Loucy (cell line): ENCODE measurements around the gene ZDHHC18.

Experiments used
- H2AFZ ChIP-seq: fragments of 200-600 bp; sonication (generic); 2 replicates; pipeline ENCODE4 v1.6.0; 2016; ENCODE audit warnings: antibody characterized with exemption, mild to moderate bottlenecking, low read length, moderate library complexity
- H3F3A ChIP-seq: fragments of 200-600 bp; 2 replicates; pipeline ENCODE4 v1.6.0; 2016; ENCODE audit warnings: antibody characterized with exemption, low read depth, mild to moderate bottlenecking
- H3K27me3 ChIP-seq: fragments of 200-600 bp; sonication (generic); 2 replicates; pipeline ENCODE4 v1.6.1; 2014; ENCODE audit warnings: low read length, mild to moderate bottlenecking; ENCODE audit not compliant: insufficient read depth, poor library complexity, severe bottlenecking
- H3K36me3 ChIP-seq: fragments of 200-600 bp; sonication (generic); 2 replicates; pipeline ENCODE4 v1.6.1; 2016; ENCODE audit warnings: low read length; ENCODE audit not compliant: insufficient read depth
- H3K4me1 ChIP-seq: fragments of 200-600 bp; sonication (generic); 2 replicates; pipeline ENCODE4 v1.5.1; 2014; ENCODE audit warnings: low read length, mild to moderate bottlenecking; ENCODE audit not compliant: insufficient read depth, poor library complexity, severe bottlenecking
- H3K4me2 ChIP-seq: fragments of 200-600 bp; sonication (generic); 2 replicates; pipeline ENCODE4 v1.6.0; 2014; ENCODE audit warnings: antibody characterized with exemption, low read length, low read depth, mild to moderate bottlenecking; ENCODE audit not compliant: poor library complexity, severe bottlenecking
- H3K4me3 ChIP-seq: fragments of 200-600 bp; sonication (generic); 2 replicates; pipeline ENCODE4 v1.5.1; 2014; ENCODE audit warnings: low read length, mild to moderate bottlenecking, mixed read lengths; ENCODE audit not compliant: poor library complexity, severe bottlenecking
- H3K79me2 ChIP-seq: fragments of 200-600 bp; sonication (generic); 2 replicates; pipeline ENCODE4 v1.6.1; 2014; ENCODE audit warnings: low read length; ENCODE audit not compliant: insufficient read depth
- H3K9ac ChIP-seq: fragments of 200-600 bp; sonication (generic); 2 replicates; pipeline ENCODE4 v1.6.0; 2014; ENCODE audit warnings: mild to moderate bottlenecking, low read depth, low read length, moderate library complexity; ENCODE audit not compliant: poor library complexity, severe bottlenecking
- H3K9me2 ChIP-seq: fragments of 200-600 bp; sonication (generic); replicated peaks from 2 replicates; pipeline ENCODE4 v1.6.1; 2016; ENCODE audit warnings: low read depth, low read length, mixed read lengths
- H3K9me3 ChIP-seq: fragments of 200-600 bp; sonication (generic); 2 replicates; pipeline ENCODE4 v1.6.1; 2014; ENCODE audit warnings: mild to moderate bottlenecking, antibody characterized with exemption, low read length, low read depth; ENCODE audit not compliant: insufficient read depth
- H4K20me1 ChIP-seq: fragments of 200-600 bp; sonication (generic); 2 replicates; pipeline ENCODE4 v1.6.0; 2014; ENCODE audit warnings: antibody characterized with exemption, low read length, mild to moderate bottlenecking; ENCODE audit not compliant: insufficient read depth, poor library complexity, severe bottlenecking
- CTCF ChIP-seq: fragments of 200-600 bp; sonication (generic); conservative IDR thresholded peaks from 2 replicates; pipeline ENCODE4 v1.5.1; 2014; ENCODE audit warnings: mild to moderate bottlenecking, antibody characterized with exemption, low read length
- EZH2phosphoT487 ChIP-seq: fragments of 200-600 bp; IDR thresholded peaks from 2 replicates; pipeline ENCODE4 v1.6.1; 2018; ENCODE audit warnings: antibody characterized with exemption, mild to moderate bottlenecking, moderate library complexity, borderline replicate concordance

Gene ZDHHC18

GRCh38 chr1:26848941-26849774, 22.7 kb downstream of the ZDHHC18 start:
- TF ChIP-seq CTCF (no peak), EZH2phosphoT487 (no peak)
- Histone ChIP-seq H4K20me1 (no peaks in the 10 kb centered on the region), H3K9ac (no peak overlapping the region), H3K4me3 (no peak overlapping the region), H3K9me3 (no peaks in the 10 kb centered on the region), H3K4me1 (no peaks in the 10 kb centered on the region), H3K27me3 (no peaks in the 10 kb centered on the region), H3F3A (no peaks in the 10 kb centered on the region), H3K9me2 (no peaks in the 10 kb centered on the region), H3K36me3 (peaks cover 63% of the 10 kb centered on the region; the same call in 1 of the 2 replicates), H3K4me2 (no peak overlapping the region), H3K79me2 (no peaks in the 10 kb centered on the region), H2AFZ (no peak overlapping the region)

GRCh38 chr1:26851106-26851684, 24.7 kb downstream of the ZDHHC18 start:
- TF ChIP-seq CTCF, result no peak
- TF ChIP-seq EZH2phosphoT487, result no peak
- no peaks in the 10 kb centered on the region for H3F3A ChIP-seq
- no peaks in the 10 kb centered on the region for H3K27me3 ChIP-seq
- H3K4me2 ChIP-seq, result no peak overlapping the region
- H4K20me1 ChIP-seq, result no peaks in the 10 kb centered on the region
- H3K9me3 ChIP-seq, result no peaks in the 10 kb centered on the region
- H3K9ac ChIP-seq, result no peak overlapping the region
- peaks cover 74% of the 10 kb centered on the region; the same call in 1 of the 2 replicates for H3K36me3 ChIP-seq
- H3K79me2 ChIP-seq, result no peaks in the 10 kb centered on the region
- H3K4me3 ChIP-seq, result no peak overlapping the region
- H3K9me2 ChIP-seq, result no peaks in the 10 kb centered on the region
- H3K4me1 ChIP-seq, result no peaks in the 10 kb centered on the region
- no peak overlapping the region for H2AFZ ChIP-seq

- Histone ChIP-seq H3K79me2 (no peaks in the 10 kb centered on the region), H3K4me1 (no peaks in the 10 kb centered on the region), H4K20me1 (no peaks in the 10 kb centered on the region), H3K4me2 (no peak overlapping the region), H3K4me3 (no peak overlapping the region), H3K27me3 (no peaks in the 10 kb centered on the region), H3K9ac (no peak overlapping the region), H3K36me3 (peaks cover 72% of the 10 kb centered on the region; the same call in 1 of the 2 replicates), H3K9me2 (no peaks in the 10 kb centered on the region), H3K9me3 (no peaks in the 10 kb centered on the region), H3F3A (no peaks in the 10 kb centered on the region), H2AFZ (no peak overlapping the region)
- no peak for TF ChIP-seq EZH2phosphoT487
- TF ChIP-seq CTCF, result no peak
Observed at GRCh38 chr1:26852701-26853100, 26.2 kb downstream of the ZDHHC18 start.
